ENCODE measurements around the gene FAM3C. TPM values are rescaled to one million over a fixed set of nuclear protein-coding genes. Genes with fewer than 3 reads are reported as not detected.

The FAM3C gene
- total RNA-seq, 1 donor from 2014 or later: 31.3 TPM

DNA sequence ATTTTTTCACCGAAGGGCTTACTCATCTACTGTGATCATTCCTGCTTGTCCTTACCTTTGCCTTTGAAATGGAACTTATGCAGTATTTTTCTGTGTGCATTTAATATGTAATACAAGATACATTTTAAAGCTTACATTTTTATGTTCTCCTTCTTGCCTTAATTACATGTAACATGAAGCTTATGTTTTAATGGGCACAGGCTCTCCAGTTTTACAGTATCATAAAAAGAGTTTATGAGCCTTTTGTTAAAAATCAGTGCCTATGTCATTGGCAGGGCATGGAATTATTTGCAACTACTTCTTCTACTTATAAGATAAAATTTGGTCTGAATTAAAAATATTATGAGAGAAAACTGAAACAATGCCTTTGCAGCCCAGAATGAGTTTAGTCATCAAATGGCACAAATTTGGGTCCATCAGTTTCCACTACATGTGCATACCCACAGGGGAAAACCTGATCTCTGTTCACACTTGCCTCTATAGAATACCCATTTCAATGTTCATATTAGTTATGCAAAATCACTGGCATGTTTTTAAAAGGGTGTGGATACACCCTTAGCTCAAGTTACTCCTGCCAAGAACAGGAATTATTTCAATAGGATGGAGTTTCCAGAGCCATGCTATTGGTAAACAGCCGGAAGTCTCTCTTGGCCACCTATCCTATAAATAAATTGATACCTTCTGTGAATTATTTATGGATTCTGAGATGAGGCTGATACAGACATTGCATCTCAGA lies 95.3 kb downstream of the FAM3C start:
- no peak for DNase-seq (ENCODE audit: low read depth in 2 of 2)

Other genes starting within 250 kb of the FAM3C start
- gene WNT16, start 67.3 kb downstream of the FAM3C start, total RNA-seq: not detected in 2 replicates